Endodermal cell (in vitro differentiated cells): ENCODE data around the gene GRSF1. TPM values are rescaled to one million over a fixed set of nuclear protein-coding genes. Genes with fewer than 3 reads are reported as not detected.

Experiments
- DNase-seq: peaks from one replicate; pipeline ENCODE4 v3.0.0-alpha.2; 2017
- H3K27ac ChIP-seq: 2 replicates; pipeline ENCODE4 v1.5.1; 2013; ENCODE audit warnings: mild to moderate bottlenecking, low read depth, low read length, moderate library complexity
- H3K27me3 ChIP-seq: 2 replicates; pipeline ENCODE4 v1.6.1; 2013; ENCODE audit warnings: mild to moderate bottlenecking, low read length, moderate library complexity; ENCODE audit not compliant: insufficient read depth, control insufficient read depth, poor library complexity, severe bottlenecking
- H3K36me3 ChIP-seq: 2 replicates; pipeline ENCODE4 v1.7.0; 2013; ENCODE audit warnings: mild to moderate bottlenecking, low read length, moderate library complexity; ENCODE audit not compliant: control insufficient read depth, insufficient read depth
- H3K4me1 ChIP-seq: one replicate; pipeline ENCODE4 v1.7.0; 2013; ENCODE audit warnings: low read length; ENCODE audit not compliant: control insufficient read depth, insufficient read depth
- H3K4me3 ChIP-seq: 2 replicates; pipeline ENCODE4 v1.5.1; 2013; ENCODE audit warnings: mild to moderate bottlenecking, low read length, moderate library complexity
- H3K9ac ChIP-seq: 2 replicates; pipeline ENCODE4 v1.6.1; 2013; ENCODE audit warnings: mild to moderate bottlenecking, low read length, moderate library complexity; ENCODE audit not compliant: poor library complexity, severe bottlenecking; ENCODE audit errors: extremely low read depth
- H3K9me3 ChIP-seq: 2 replicates; pipeline ENCODE4 v1.6.1; 2013; ENCODE audit warnings: mild to moderate bottlenecking, low read length, moderate library complexity; ENCODE audit not compliant: control insufficient read depth
- H3K27ac Mint-ChIP-seq: 2 replicates; pipeline ENCODE4 v1.8.0; 2020; ENCODE audit warnings: mixed read lengths
- H3K27me3 Mint-ChIP-seq: 2 replicates; pipeline ENCODE4 v1.8.0; 2021; ENCODE audit warnings: mild to moderate bottlenecking, mixed read lengths; ENCODE audit not compliant: insufficient read depth
- H3K36me3 Mint-ChIP-seq: 2 replicates; pipeline ENCODE4 v1.8.0; 2020; ENCODE audit warnings: low read depth, mixed read lengths
- H3K4me1 Mint-ChIP-seq: 2 replicates; pipeline ENCODE4 v1.8.0; 2020; ENCODE audit warnings: mixed read lengths
- H3K4me3 Mint-ChIP-seq: 2 replicates; pipeline ENCODE4 v1.8.0; 2020; ENCODE audit warnings: mild to moderate bottlenecking, moderate library complexity, mixed read lengths
- H3K9me3 Mint-ChIP-seq: 2 replicates; pipeline ENCODE4 v1.8.0; 2020; ENCODE audit warnings: mild to moderate bottlenecking, mixed read lengths
- WGBS, 2 experiments: methylation state at CpG; one replicate each; pipeline versions ENCODE4 v1.1.5 to v1.1.7; 2013; ENCODE audit warnings: missing lambda C conversion rate in 2 of 2, mixed read lengths in 1 of 2; ENCODE audit not compliant: insufficient coverage in 1 of 2, insufficient read length in 1 of 2; 5-methylcytosine and 5-hydroxymethylcytosine counted together
- total RNA-seq, 2 donors: library from RNA; stranded (reverse); fragmentation: NEBNext Ultra II Directional in 1 of 2; extraction: Animal tissue kit (Norgen Biotek cat#: 25700) in 1 of 2; gene quantifications; 2 replicates in 1 of 2; 3 replicates in 1 of 2; pipeline ENCODE4 v1.2.1, GENCODE V29; 2021
- TF ChIP-seq, protein P1 (sequence below): fragments of 200-600 bp; sonication (generic); conservative IDR thresholded peaks from 2 replicates; pipeline ENCODE4 v1.5.0; 2021; ENCODE audit warnings: antibody characterized with exemption, mild to moderate bottlenecking

GRSF1 gene
- total RNA-seq, 2 donors from 2014 or later = 108 to 123 TPM

DNA sequence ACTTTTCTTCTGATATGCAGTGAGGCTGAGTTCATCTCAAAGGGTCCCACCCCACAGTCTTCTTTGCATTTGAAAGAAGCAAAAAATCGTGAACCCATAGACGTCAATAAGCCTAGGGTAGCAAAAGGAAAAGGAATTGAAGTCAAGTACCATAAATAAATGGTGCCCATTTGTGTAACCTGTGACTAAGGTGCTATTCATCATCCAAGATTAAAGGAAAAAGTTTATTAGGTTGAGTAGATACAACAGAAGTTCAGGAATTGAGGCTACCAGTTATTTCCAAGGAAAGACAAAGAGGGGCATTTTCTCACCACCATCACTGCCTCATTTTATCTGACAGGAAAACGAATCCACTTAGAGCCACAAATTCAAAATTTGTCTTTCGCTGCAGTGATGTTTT is 18.8 kb upstream of the GRSF1 start:
- peaks cover 11% of the 10 kb centered on the region for H3K4me1 Mint-ChIP-seq
- Histone ChIP-seq H3K4me1 (no peaks in the 10 kb centered on the region), H3K27ac (no peak overlapping the region), H3K9me3 (no peaks in the 10 kb centered on the region), H3K36me3 (no peaks in the 10 kb centered on the region), H3K27me3 (no peaks in the 10 kb centered on the region), H3K4me3 (no peak overlapping the region), H3K9ac (no peak overlapping the region)
- TF ChIP-seq, protein P1, sequence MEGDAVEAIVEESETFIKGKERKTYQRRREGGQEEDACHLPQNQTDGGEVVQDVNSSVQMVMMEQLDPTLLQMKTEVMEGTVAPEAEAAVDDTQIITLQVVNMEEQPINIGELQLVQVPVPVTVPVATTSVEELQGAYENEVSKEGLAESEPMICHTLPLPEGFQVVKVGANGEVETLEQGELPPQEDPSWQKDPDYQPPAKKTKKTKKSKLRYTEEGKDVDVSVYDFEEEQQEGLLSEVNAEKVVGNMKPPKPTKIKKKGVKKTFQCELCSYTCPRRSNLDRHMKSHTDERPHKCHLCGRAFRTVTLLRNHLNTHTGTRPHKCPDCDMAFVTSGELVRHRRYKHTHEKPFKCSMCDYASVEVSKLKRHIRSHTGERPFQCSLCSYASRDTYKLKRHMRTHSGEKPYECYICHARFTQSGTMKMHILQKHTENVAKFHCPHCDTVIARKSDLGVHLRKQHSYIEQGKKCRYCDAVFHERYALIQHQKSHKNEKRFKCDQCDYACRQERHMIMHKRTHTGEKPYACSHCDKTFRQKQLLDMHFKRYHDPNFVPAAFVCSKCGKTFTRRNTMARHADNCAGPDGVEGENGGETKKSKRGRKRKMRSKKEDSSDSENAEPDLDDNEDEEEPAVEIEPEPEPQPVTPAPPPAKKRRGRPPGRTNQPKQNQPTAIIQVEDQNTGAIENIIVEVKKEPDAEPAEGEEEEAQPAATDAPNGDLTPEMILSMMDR = no peak
- no peaks in the 10 kb centered on the region for H3K36me3 Mint-ChIP-seq
- no peak overlapping the region for H3K27ac Mint-ChIP-seq
- no peak for DNase-seq
- H3K4me3 Mint-ChIP-seq = no peak overlapping the region
- H3K9me3 Mint-ChIP-seq = no peaks in the 10 kb centered on the region
- WGBS, 2 experiments = 50 to 88% methylated on average over 2 to 4 of the region's 4 CpGs
- no peaks in the 10 kb centered on the region for H3K27me3 Mint-ChIP-seq

DNA sequence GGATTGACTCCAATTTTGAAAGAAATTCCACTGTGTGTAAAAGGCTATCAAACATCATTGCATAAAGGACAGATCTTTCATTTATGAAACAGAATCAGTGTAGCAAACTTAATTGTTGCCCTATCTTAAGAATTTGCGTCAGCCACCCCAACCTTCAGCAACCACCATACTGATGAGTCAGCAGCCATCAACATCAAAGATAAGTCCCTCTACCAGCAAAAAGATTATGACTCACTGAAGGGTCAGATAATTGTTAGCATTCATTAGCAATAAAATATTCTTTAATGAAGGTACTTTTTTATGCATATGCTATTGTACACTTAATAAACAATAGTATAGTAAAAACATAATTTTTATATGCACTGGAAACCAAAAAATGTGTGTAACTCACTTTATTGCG is 15.8 kb upstream of the GRSF1 start:
- DNase-seq = no peak
- Histone ChIP-seq H3K36me3 (no peaks in the 10 kb centered on the region), H3K27ac (no peak overlapping the region), H3K9me3 (no peaks in the 10 kb centered on the region), H3K27me3 (no peaks in the 10 kb centered on the region), H3K4me1 (no peaks in the 10 kb centered on the region), H3K9ac (no peak overlapping the region), H3K4me3 (no peak overlapping the region)
- H3K4me3 Mint-ChIP-seq = no peak overlapping the region
- H3K9me3 Mint-ChIP-seq = no peaks in the 10 kb centered on the region
- no peaks in the 10 kb centered on the region for H3K27me3 Mint-ChIP-seq
- TF ChIP-seq, protein P1 = no peak
- H3K27ac Mint-ChIP-seq = no peak overlapping the region
- peaks cover 5% of the 10 kb centered on the region for H3K4me1 Mint-ChIP-seq
- WGBS, 2 experiments = 98% methylated on average over 2 of the region's 2 CpGs; no CpG with 5 or more reads in 1 of the 2 experiments
- H3K36me3 Mint-ChIP-seq = no peaks in the 10 kb centered on the region

- no peak overlapping the region for H3K27ac ChIP-seq
- no peak overlapping the region for H3K4me3 ChIP-seq
- TF ChIP-seq, protein P1 = no peak
- Mint-ChIP-seq H3K27me3 (no peaks in the 10 kb centered on the region), H3K36me3 (no peaks in the 10 kb centered on the region), H3K9me3 (no peaks in the 10 kb centered on the region), H3K4me3 (no peak overlapping the region), H3K27ac (no peak overlapping the region), H3K4me1 (peaks cover 7% of the 10 kb centered on the region)
- H3K9me3 ChIP-seq = no peaks in the 10 kb centered on the region
- no peak for DNase-seq
- WGBS, 2 experiments = 90 to 94% methylated on average over 3 to 5 of the region's 5 CpGs
- H3K27me3 ChIP-seq = no peaks in the 10 kb centered on the region
- no peaks in the 10 kb centered on the region for H3K4me1 ChIP-seq
- H3K36me3 ChIP-seq = no peaks in the 10 kb centered on the region
- H3K9ac ChIP-seq = no peak overlapping the region
Observed at GRCh38 chr4:70849291-70849690, 9.6 kb upstream of the GRSF1 start.
